A673 (cell line): ENCODE data around the gene THSD7B. TPM values are rescaled to one million over a fixed set of nuclear protein-coding genes. Genes with fewer than 3 reads are reported as not detected.
A peak's percentile ranks its signal among the peaks of the same experiment; 100 is the strongest.

Experiments
- BruUV-seq: library from RNA; stranded (reverse); fragments of 400-500 nt; replicated peaks from 2 replicates; lab custom pipeline; 2021; lab: Mats Ljungman, UMichigan
- CTCF ChIA-PET: fragments of 300-600 bp; sonication (Branson Sonifier 250); formaldehyde crosslinking; loops from one replicate; lab custom pipeline; 2022; ENCODE audit warnings: antibody characterized with exemption; lab: Charles Lee
- POLR2A ChIA-PET: fragments of 300-600 bp; sonication (Branson Sonifier 250); formaldehyde crosslinking; loops from one replicate; lab custom pipeline; 2022; ENCODE audit warnings: antibody characterized with exemption; ENCODE audit not compliant: low non-redundant PET; lab: Charles Lee
- DNase-seq: peaks from one replicate; pipeline ENCODE4 v3.0.0-alpha.2; 2015; ENCODE audit warnings: low spot score
- H3K27ac ChIP-seq: fragments of 200-600 bp; sonication (generic); 2 replicates; pipeline ENCODE4 v1.5.1; 2016; ENCODE audit warnings: mixed run types, low read depth, mild to moderate bottlenecking, mixed read lengths, antibody characterized with exemption, low read length; ENCODE audit not compliant: poor library complexity, severe bottlenecking
- H3K27me3 ChIP-seq: fragments of 200-600 bp; sonication (generic); replicated peaks from 2 replicates; pipeline ENCODE4 v1.6.1; 2017; ENCODE audit warnings: mixed run types, low read depth, mild to moderate bottlenecking, mixed read lengths, antibody characterized with exemption, low read length; ENCODE audit not compliant: insufficient read depth, poor library complexity
- H3K36me3 ChIP-seq: fragments of 200-600 bp; sonication (generic); 2 replicates; pipeline ENCODE4 v1.6.1; 2016; ENCODE audit warnings: mixed run types, mild to moderate bottlenecking, mixed read lengths, antibody characterized with exemption, low read length; ENCODE audit not compliant: insufficient read depth, poor library complexity, severe bottlenecking
- H3K4me1 ChIP-seq: fragments of 200-600 bp; sonication (generic); 2 replicates; pipeline ENCODE4 v1.6.1; 2017; ENCODE audit warnings: mixed run types, mild to moderate bottlenecking, mixed read lengths, antibody characterized with exemption, low read length; ENCODE audit not compliant: insufficient read depth, poor library complexity, severe bottlenecking
- H3K4me3 ChIP-seq: fragments of 200-600 bp; sonication (generic); 2 replicates; pipeline ENCODE4 v1.5.1; 2016; ENCODE audit warnings: low read depth, mixed run types, mild to moderate bottlenecking, mixed read lengths, low read length; ENCODE audit not compliant: poor library complexity, severe bottlenecking
- H3K9me3 ChIP-seq: fragments of 200-600 bp; sonication (generic); 2 replicates; pipeline ENCODE4 v1.6.1; 2016; ENCODE audit warnings: mixed run types, low read depth, mild to moderate bottlenecking, mixed read lengths, antibody characterized with exemption, low read length; ENCODE audit not compliant: poor library complexity, severe bottlenecking
- CTCF ChIP-seq: fragments of 300-800, 200-600 bp; sonication (generic); conservative IDR thresholded peaks from 2 replicates; pipeline ENCODE4 v1.5.1; 2017; ENCODE audit warnings: low read depth, mild to moderate bottlenecking, antibody characterized with exemption, low read length, moderate library complexity, mixed read lengths
- EZH2 ChIP-seq: fragments of 200-600 bp; sonication (generic); IDR thresholded peaks from 2 replicates; pipeline ENCODE4 v1.6.1; 2017; ENCODE audit warnings: borderline replicate concordance, low read depth, mild to moderate bottlenecking, mixed read lengths, antibody characterized with exemption, low read length; ENCODE audit not compliant: poor library complexity, severe bottlenecking
- intact Hi-C: fragments of 100-400 bp; cut with micrococcal nuclease; formaldehyde crosslinking; loops from one replicate; pipeline ENCODE4 v1.10.0; 2022; ENCODE audit not compliant: unreplicated experiment
- total RNA-seq: library from RNA; stranded (reverse); gene quantifications from 2 replicates; pipeline ENCODE4 v1.2.3, GENCODE V29; 2021

The THSD7B gene
- total RNA-seq, 1 experiment from 2014 or later, result not detected

GRCh38 chr2:136917411-136917881 lies 152.1 kb downstream of the THSD7B start:
- H3K4me1 ChIP-seq, result no peaks in the 10 kb centered on the region
- H3K27ac ChIP-seq, result no peak overlapping the region
- H3K27me3 ChIP-seq, result no peaks in the 10 kb centered on the region
- ChIA-PET POLR2A (no interaction called here), CTCF (no interaction called here)
- H3K9me3 ChIP-seq, result no peaks in the 10 kb centered on the region
- no TSS peak for BruUV-seq
- TF ChIP-seq CTCF (no peak), EZH2 (no peak)
- peak; percentile 20 for DNase-seq
- intact Hi-C loops, result no loop called here
- H3K4me3 ChIP-seq, result no peak overlapping the region
- H3K36me3 ChIP-seq, result no peaks in the 10 kb centered on the region

- POLR2A ChIA-PET, result no interaction called here
- Histone ChIP-seq H3K4me1 (no peaks in the 10 kb centered on the region), H3K4me3 (no peak overlapping the region), H3K27ac (no peak overlapping the region), H3K36me3 (no peaks in the 10 kb centered on the region), H3K9me3 (no peaks in the 10 kb centered on the region), H3K27me3 (no peaks in the 10 kb centered on the region)
- BruUV-seq, result no TSS peak
- intact Hi-C loops, result no loop called here
- CTCF ChIA-PET, result no interaction called here
- TF ChIP-seq CTCF (no peak), EZH2 (no peak)
- no peak for DNase-seq
These were observed 154.3 kb downstream of the THSD7B start for GRCh38 chr2:136919682-136920081.

- H3K4me3 ChIP-seq, result no peak overlapping the region
- no peak overlapping the region for H3K27ac ChIP-seq
- BruUV-seq, result no TSS peak
- H3K9me3 ChIP-seq, result no peaks in the 10 kb centered on the region
- H3K36me3 ChIP-seq, result no peaks in the 10 kb centered on the region
- no peaks in the 10 kb centered on the region for H3K27me3 ChIP-seq
- TF ChIP-seq EZH2, result no peak
- TF ChIP-seq CTCF, result no peak
- intact Hi-C loops, result no loop called here
- ChIA-PET POLR2A (no interaction called here), CTCF (no interaction called here)
- no peak for DNase-seq
- H3K4me1 ChIP-seq, result no peaks in the 10 kb centered on the region
These were observed 155.4 kb downstream of the THSD7B start for GRCh38 chr2:136920652-136921333.
